Kidney tubule cell (primary cell): ENCODE measurements around the gene MYLK2.

Source experiments
- DNase-seq: peaks from one replicate; pipeline ENCODE4 v3.0.0-alpha.2; 2018; ENCODE audit warnings: low spot score

MYLK2 gene

GRCh38 chr20:31856516-31856915 is 37.4 kb downstream of the MYLK2 start:
- DNase-seq: no peak

- DNase-seq: no peak
Observed at GRCh38 chr20:31857861-31858759, 39.0 kb downstream of the MYLK2 start.

- DNase-seq: no peak
Observed at GRCh38 chr20:31858760-31859083, 39.6 kb downstream of the MYLK2 start.

GRCh38 chr20:31859266-31859997 is 40.3 kb downstream of the MYLK2 start:
- no peak for DNase-seq

GRCh38 chr20:31859998-31860380 is 40.8 kb downstream of the MYLK2 start:
- no peak for DNase-seq

- peak; percentile 71 for DNase-seq
Observed at GRCh38 chr20:31860390-31861134, 41.4 kb downstream of the MYLK2 start.

GRCh38 chr20:31861135-31861384 is 41.9 kb downstream of the MYLK2 start:
- no peak for DNase-seq

- DNase-seq: peak; percentile 48
Observed at GRCh38 chr20:31861385-31862156, 42.4 kb downstream of the MYLK2 start.

GRCh38 chr20:31862157-31862470 is 43.0 kb downstream of the MYLK2 start:
- no peak for DNase-seq

GRCh38 chr20:31862506-31862905 is 43.4 kb downstream of the MYLK2 start:
- DNase-seq: no peak

- no peak for DNase-seq
Observed at GRCh38 chr20:31863296-31864085, 44.3 kb downstream of the MYLK2 start.

GRCh38 chr20:31864521-31865400 is 45.6 kb downstream of the MYLK2 start:
- no peak for DNase-seq

- DNase-seq: no peak
Observed at GRCh38 chr20:31866221-31866620, 47.1 kb downstream of the MYLK2 start.

- no peak for DNase-seq
Observed at GRCh38 chr20:31868853-31869672, 49.9 kb downstream of the MYLK2 start.

- no peak for DNase-seq
Observed at GRCh38 chr20:31869673-31869941, 50.5 kb downstream of the MYLK2 start.

- no peak for DNase-seq
Observed at GRCh38 chr20:31869942-31870725, 51.0 kb downstream of the MYLK2 start, which contains the start of the genes DUSP15 and TTLL9. DUSP15 (minus strand) TSS chr20:31870527; CDS start chr20:31870337, 190 bp downstream. TTLL9 (plus strand) TSS chr20:31870634; CDS start chr20:31871127, 493 bp downstream.

- no peak for DNase-seq
Observed at GRCh38 chr20:31870726-31871617, 51.8 kb downstream of the MYLK2 start.

GRCh38 chr20:31871618-31871954 is 52.4 kb downstream of the MYLK2 start:
- no peak for DNase-seq
